Activated CD8-positive, alpha-beta T cell treated with anti-CD3 and anti-CD28 coated beads for 36 hours (primary cell): ENCODE results near the gene C1orf122. TPM values are rescaled to one million over a fixed set of nuclear protein-coding genes. Genes with fewer than 3 reads are reported as not detected.

Experiments
- ATAC-seq: fragments of 200-7000 bp; cut with Tn5 transposase; one replicate; pipeline ENCODE4 v1.10.0; 2021; ENCODE audit warnings: mild to moderate bottlenecking, moderate library complexity
- CTCF ChIA-PET: fragments of 350-600 bp; sonication (Branson Sonifier 250); formaldehyde crosslinking; loops from one replicate; lab custom pipeline; 2021; ENCODE audit warnings: antibody characterized with exemption; lab: Charles Lee
- POLR2A ChIA-PET: fragments of 350-600 bp; sonication (Branson Sonifier 250); formaldehyde crosslinking; loops from one replicate; lab custom pipeline; 2021; ENCODE audit warnings: antibody characterized with exemption; lab: Charles Lee
- DNase-seq: peaks from one replicate; pipeline ENCODE4 v3.0.0-alpha.2; 2020
- H3K27ac Mint-ChIP-seq: one replicate; pipeline ENCODE4 v1.8.0; 2021; ENCODE audit warnings: mild to moderate bottlenecking, mixed read lengths
- H3K27me3 Mint-ChIP-seq: one replicate; pipeline ENCODE4 v1.8.0; 2021; ENCODE audit warnings: mixed read lengths
- H3K36me3 Mint-ChIP-seq: one replicate; pipeline ENCODE4 v1.8.0; 2021; ENCODE audit warnings: low read depth, mixed read lengths
- H3K4me1 Mint-ChIP-seq: one replicate; pipeline ENCODE4 v1.8.0; 2021; ENCODE audit warnings: low read depth, mixed read lengths
- H3K4me3 Mint-ChIP-seq: one replicate; pipeline ENCODE4 v1.8.0; 2021; ENCODE audit warnings: mild to moderate bottlenecking, moderate library complexity, mixed read lengths
- H3K9me3 Mint-ChIP-seq: one replicate; pipeline ENCODE4 v1.8.0; 2021; ENCODE audit warnings: mixed read lengths
- CTCF ChIP-seq: fragments of 200-600 bp; IDR thresholded peaks from one replicate; pipeline ENCODE4 v1.8.0; 2022; ENCODE audit warnings: antibody characterized with exemption, mild to moderate bottlenecking
- intact Hi-C: fragments of 100-400 bp; cut with micrococcal nuclease; formaldehyde crosslinking; loops from one replicate; pipeline ENCODE4 v1.10.0; 2022
- total RNA-seq, 2 experiments: library from RNA; stranded (reverse); gene quantifications; one replicate each; pipeline ENCODE4 v1.2.3, GENCODE V29; 2021

C1orf122 gene
- total RNA-seq, 2 experiments from 2014 or later, result 17.4 to 17.9 TPM

GRCh38 chr1:37763791-37764413, 43.7 kb upstream of the C1orf122 start:
- H3K9me3 Mint-ChIP-seq, result no peaks in the 10 kb centered on the region
- intact Hi-C loops, result no loop called here
- POLR2A ChIA-PET, result interaction anchor here (0.7 to 3.4 kb wide), 2 partner anchors 44 to 193 kb away, joined by 3 to 18 read pairs; partner anchors contain the start of genes C1orf122 and YRDC
- DNase-seq, result no peak
- no peak for ATAC-seq
- no peaks in the 10 kb centered on the region for H3K36me3 Mint-ChIP-seq
- CTCF ChIA-PET, result interaction anchor here (1.0 kb wide), 1 partner anchor 71 kb away, joined by 3 read pairs; the partner anchor contains the start of gene CDCA8
- H3K27me3 Mint-ChIP-seq, result peaks cover 57% of the 10 kb centered on the region
- peaks cover 17% of the 10 kb centered on the region for H3K4me1 Mint-ChIP-seq
- no peak for TF ChIP-seq CTCF
- H3K27ac Mint-ChIP-seq, result no peak overlapping the region
- H3K4me3 Mint-ChIP-seq, result no peak overlapping the region

GRCh38 chr1:37764414-37764825, 43.2 kb upstream of the C1orf122 start:
- H3K9me3 Mint-ChIP-seq, result no peaks in the 10 kb centered on the region
- TF ChIP-seq CTCF, result no peak
- H3K36me3 Mint-ChIP-seq, result no peaks in the 10 kb centered on the region
- peaks cover 62% of the 10 kb centered on the region for H3K27me3 Mint-ChIP-seq
- H3K4me1 Mint-ChIP-seq, result peaks cover 17% of the 10 kb centered on the region
- peak; percentile 71 for DNase-seq
- intact Hi-C loops, result no loop called here
- CTCF ChIA-PET, result interaction anchor here (1.0 to 1.4 kb wide), 2 partner anchors 30 to 72 kb away, joined by 3 to 5 read pairs; partner anchors contain the start of gene CDCA8
- POLR2A ChIA-PET, result interaction anchor here (0.6 to 3.4 kb wide), 3 partner anchors 43 to 301 kb away, joined by 3 to 18 read pairs (median 3); partner anchors contain the start of genes C1orf122 and YRDC
- no peak overlapping the region for H3K27ac Mint-ChIP-seq
- no peak overlapping the region for H3K4me3 Mint-ChIP-seq
- ATAC-seq, result peak; percentile 61

GRCh38 chr1:37764888-37765441, 42.6 kb upstream of the C1orf122 start, which contains the start of gene EPHA10:
Gene EPHA10 (minus strand): TSS chr1:37765120. CDS start chr1:37765066, 54 bp downstream.
- no peaks in the 10 kb centered on the region for H3K36me3 Mint-ChIP-seq
- POLR2A ChIA-PET, result interaction anchor here (0.6 to 3.4 kb wide), 5 partner anchors 10 to 301 kb away, joined by 3 to 18 read pairs (median 3); partner anchors contain the start of genes C1orf122 and YRDC
- H3K4me3 Mint-ChIP-seq, result peak within 1 kb of the TSS; percentile 36
- H3K27me3 Mint-ChIP-seq, result peaks cover 64% of the 10 kb centered on the region
- no peak for TF ChIP-seq CTCF
- intact Hi-C loops, result no loop called here
- ATAC-seq, result no peak
- H3K9me3 Mint-ChIP-seq, result no peaks in the 10 kb centered on the region
- H3K4me1 Mint-ChIP-seq, result peaks cover 17% of the 10 kb centered on the region
- no peak for DNase-seq
- no peak within 1 kb of the TSS for H3K27ac Mint-ChIP-seq
- CTCF ChIA-PET, result interaction anchor here (0.8 to 1.4 kb wide), 4 partner anchors 29 to 166 kb away, joined by 3 to 5 read pairs (median 3); partner anchors contain the start of gene CDCA8

GRCh38 chr1:37765916-37766664, 41.5 kb upstream of the C1orf122 start:
- Mint-ChIP-seq H3K4me3 (peak overlapping the region; percentile 36), H3K27ac (no peak overlapping the region), H3K27me3 (peaks cover 68% of the 10 kb centered on the region), H3K36me3 (no peaks in the 10 kb centered on the region), H3K9me3 (no peaks in the 10 kb centered on the region), H3K4me1 (peaks cover 17% of the 10 kb centered on the region)
- CTCF ChIA-PET, result interaction anchor here (1.4 kb wide), 2 partner anchors 28 to 167 kb away, joined by 3 to 5 read pairs; no protein-coding TSS in a partner anchor
- POLR2A ChIA-PET, result interaction anchor here (1.5 to 3.4 kb wide), 2 partner anchors 13 to 42 kb away, joined by 3 to 18 read pairs; partner anchors contain the start of genes C1orf122 and YRDC
- ATAC-seq (peak; percentile 85), DNase-seq (peak; percentile 65)
- no peak for TF ChIP-seq CTCF
- intact Hi-C loops, result no loop called here
